GM12865 (cell line): ENCODE results near the gene PAPPA2.

Experiments used
- DNase-seq: peaks from one replicate; pipeline ENCODE4 v3.0.0; 2010; ENCODE audit warnings: low read depth
- H3K4me3 ChIP-seq: 2 replicates; pipeline ENCODE4 v1.5.1; 2011; ENCODE audit warnings: mild to moderate bottlenecking, low read depth, low read length, control low read depth
- TF ChIP-seq, protein P1 (sequence below): IDR thresholded peaks from 2 replicates; pipeline ENCODE4 v1.5.1; 2011; ENCODE audit warnings: low read length, control low read depth, low read depth, inconsistent platforms; ENCODE audit not compliant: insufficient read depth; ENCODE audit errors: missing control alignments

PAPPA2 gene

DNA sequence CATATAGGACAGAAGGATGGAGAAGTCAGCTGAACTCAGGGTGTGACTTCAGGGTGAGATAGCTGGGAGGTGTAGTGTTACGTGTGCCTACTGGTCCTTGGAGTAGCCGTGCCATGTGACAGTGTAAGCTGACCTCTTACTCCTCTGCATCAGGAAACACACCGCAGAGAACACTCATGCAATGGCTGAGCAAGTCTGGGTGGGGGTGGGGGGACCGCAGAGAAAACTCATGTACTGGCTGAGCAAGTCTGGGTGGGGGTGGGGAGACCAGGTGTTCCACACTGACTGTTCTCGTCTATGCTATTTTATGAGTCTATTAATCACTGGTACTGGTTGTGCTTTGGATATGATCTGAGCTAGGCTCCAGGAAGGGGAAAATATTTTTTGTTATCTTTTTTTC lies 233.1 kb downstream of the PAPPA2 start:
- DNase-seq, result peak; percentile 17
- TF ChIP-seq, protein P1, sequence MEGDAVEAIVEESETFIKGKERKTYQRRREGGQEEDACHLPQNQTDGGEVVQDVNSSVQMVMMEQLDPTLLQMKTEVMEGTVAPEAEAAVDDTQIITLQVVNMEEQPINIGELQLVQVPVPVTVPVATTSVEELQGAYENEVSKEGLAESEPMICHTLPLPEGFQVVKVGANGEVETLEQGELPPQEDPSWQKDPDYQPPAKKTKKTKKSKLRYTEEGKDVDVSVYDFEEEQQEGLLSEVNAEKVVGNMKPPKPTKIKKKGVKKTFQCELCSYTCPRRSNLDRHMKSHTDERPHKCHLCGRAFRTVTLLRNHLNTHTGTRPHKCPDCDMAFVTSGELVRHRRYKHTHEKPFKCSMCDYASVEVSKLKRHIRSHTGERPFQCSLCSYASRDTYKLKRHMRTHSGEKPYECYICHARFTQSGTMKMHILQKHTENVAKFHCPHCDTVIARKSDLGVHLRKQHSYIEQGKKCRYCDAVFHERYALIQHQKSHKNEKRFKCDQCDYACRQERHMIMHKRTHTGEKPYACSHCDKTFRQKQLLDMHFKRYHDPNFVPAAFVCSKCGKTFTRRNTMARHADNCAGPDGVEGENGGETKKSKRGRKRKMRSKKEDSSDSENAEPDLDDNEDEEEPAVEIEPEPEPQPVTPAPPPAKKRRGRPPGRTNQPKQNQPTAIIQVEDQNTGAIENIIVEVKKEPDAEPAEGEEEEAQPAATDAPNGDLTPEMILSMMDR, result no peak
- H3K4me3 ChIP-seq, result no peak overlapping the region

DNA sequence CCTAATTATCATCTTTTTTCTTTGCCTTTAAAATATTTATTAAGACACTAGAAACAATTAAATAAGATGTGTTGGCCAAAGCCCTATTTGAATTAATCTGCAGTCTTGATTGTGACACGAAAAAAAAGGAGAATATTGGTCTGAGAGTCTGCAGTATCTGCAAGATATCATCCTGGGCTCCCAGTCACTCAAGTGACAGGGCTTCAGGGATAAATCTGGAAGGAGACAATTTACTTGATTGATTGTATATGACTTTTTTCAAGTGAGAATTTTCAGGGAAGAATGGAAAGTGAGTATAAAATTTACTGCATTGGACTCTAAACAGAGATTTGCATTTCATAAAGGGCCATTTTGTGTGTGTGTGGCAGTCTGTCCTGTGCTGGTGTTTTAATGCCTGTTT lies 233.7 kb downstream of the PAPPA2 start:
- TF ChIP-seq, protein P1, result no peak
- H3K4me3 ChIP-seq, result no peak overlapping the region
- DNase-seq, result no peak

DNA sequence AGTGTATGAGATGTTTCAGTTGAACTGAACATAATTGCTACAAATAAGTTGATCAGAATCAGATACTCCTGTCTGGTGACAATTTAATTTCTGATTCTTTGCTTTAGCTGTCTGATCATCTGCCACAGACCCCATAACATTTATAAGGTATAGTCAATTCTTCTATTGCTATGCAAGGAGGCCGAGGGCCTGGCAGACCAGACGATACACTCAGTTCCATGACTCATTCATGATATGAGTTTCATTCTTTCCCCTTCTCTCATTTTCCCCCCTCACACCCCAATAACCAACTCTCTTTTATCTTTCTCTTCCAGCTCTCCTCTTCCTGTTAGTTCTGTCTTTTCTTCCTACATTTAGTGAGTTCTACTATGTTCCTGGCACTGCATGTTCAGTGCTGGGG lies 236.8 kb downstream of the PAPPA2 start:
- TF ChIP-seq, protein P1, result no peak
- no peak overlapping the region for H3K4me3 ChIP-seq
- DNase-seq, result no peak

DNA sequence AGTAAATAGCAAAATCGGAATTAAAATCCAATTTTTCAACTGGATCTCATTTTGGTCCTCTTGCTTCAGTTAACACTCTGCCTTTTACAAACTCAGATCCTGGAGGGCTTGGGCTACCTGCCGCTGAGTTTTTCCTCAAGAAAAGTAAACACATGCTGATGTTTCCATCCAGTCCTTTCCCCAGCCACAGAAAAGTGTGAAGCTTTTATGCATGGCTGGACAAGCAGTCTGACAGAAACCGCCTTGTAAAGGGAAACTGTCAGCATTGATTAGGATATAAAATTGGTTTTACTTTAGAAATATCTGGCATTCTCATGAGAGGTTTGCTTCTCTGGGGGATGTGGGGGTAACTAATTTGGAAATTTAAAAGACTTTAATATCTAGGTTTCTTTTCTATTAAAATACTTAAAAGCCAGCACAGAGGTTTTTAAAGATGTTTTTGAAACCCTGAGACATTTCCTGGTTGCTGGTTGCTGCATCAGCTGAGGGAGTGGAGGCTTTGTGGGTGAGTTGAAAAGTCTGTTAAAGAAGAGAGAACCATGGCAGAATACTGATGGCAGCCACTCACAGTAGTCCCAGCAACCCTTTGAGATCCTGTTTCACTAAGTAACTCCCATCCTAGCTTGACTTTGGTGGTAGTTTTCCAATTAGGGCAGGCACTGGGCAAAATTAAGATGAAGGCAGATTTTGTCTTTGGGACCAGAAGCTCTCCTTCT lies 238.3 kb downstream of the PAPPA2 start:
- H3K4me3 ChIP-seq, result no peak overlapping the region
- no peak for DNase-seq
- TF ChIP-seq, protein P1, result no peak

DNA sequence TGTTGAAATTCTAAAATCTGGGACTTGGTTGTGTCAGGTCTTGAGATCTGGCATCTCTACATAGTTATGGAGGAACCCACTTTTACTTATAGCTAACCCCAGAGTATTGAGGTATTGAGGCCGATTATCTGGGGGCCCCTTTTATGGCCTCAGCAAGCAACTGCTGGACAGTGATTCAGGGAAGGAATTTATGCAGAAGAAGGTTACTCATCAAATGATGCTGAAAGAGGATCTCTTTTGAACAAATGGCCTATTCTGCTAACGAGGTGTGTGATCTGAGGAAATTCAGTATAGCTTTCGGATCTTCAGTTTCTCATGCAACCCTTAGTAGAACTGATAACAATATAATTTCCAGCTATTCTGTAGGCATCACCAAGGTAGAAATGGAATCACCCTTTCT lies 239.9 kb downstream of the PAPPA2 start:
- TF ChIP-seq, protein P1, result no peak

DNA sequence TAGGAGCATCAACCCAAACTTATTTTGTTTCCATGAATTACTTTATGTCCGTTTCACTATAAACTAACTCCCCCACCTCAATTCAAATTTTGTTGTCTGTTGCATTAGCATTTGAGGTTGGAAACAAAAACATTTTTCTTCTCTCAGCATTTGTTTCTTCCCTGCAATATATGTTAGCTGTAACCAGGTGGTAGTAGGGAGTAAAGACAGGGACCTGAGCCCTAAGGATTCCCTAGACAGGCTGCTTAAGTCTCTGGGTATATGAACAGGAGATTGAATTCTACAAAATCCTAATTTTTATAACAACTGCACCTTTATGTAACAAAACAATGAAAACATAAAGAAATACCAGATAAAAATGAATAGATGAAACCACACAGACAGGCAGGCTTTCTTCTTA lies 242.6 kb downstream of the PAPPA2 start:
- no peak for DNase-seq
- TF ChIP-seq, protein P1, result no peak
- H3K4me3 ChIP-seq, result no peak overlapping the region

More for the DNA sequence above, 239.9 kb downstream of the PAPPA2 start:
- DNase-seq, result no peak
- no peak overlapping the region for H3K4me3 ChIP-seq

DNA sequence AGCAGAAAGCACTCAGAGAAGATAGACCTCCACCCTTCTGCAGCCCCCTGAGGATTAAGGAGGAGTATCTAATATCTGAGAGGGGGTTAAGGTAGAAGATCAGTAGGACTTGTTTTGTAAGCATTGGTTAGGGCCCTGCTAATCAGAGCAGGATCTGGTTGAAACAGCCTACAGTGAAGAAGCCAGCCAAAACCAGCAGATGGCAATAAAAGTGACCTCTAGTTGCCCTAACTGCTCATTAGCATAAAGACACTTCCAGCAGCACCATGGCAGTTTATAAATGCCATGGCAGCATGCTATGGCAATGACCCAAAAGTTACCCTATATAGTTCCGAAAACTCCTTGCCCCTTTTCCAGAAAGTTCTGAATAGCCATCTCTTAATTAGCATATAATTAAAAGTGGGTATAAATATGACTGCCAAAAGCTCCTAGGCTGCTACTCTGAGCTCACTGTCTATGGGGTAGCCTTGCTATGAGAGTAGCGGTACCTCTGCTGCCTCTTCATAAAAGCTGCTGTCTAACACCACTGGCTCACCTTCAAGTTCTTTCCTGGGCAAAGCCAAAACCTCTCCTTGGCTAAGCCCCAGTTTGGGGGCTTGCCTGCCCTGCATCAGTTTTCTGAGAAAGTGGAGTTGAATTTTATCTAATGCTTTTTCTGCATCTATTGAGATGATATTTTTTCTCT lies 254.2 kb downstream of the PAPPA2 start:
- TF ChIP-seq, protein P1, result no peak
- no peak for DNase-seq
- no peak overlapping the region for H3K4me3 ChIP-seq
